Loucy (cell line): ENCODE data around the gene INO80B.

Experiments
- EZH2phosphoT487 ChIP-seq: fragments of 200-600 bp; IDR thresholded peaks from 2 replicates; pipeline ENCODE4 v1.6.1; 2018; ENCODE audit warnings: antibody characterized with exemption, mild to moderate bottlenecking, moderate library complexity, borderline replicate concordance
- TF ChIP-seq, protein P1 (sequence below): fragments of 200-600 bp; sonication (generic); conservative IDR thresholded peaks from 2 replicates; pipeline ENCODE4 v1.5.1; 2014; ENCODE audit warnings: mild to moderate bottlenecking, antibody characterized with exemption, low read length

DNA sequence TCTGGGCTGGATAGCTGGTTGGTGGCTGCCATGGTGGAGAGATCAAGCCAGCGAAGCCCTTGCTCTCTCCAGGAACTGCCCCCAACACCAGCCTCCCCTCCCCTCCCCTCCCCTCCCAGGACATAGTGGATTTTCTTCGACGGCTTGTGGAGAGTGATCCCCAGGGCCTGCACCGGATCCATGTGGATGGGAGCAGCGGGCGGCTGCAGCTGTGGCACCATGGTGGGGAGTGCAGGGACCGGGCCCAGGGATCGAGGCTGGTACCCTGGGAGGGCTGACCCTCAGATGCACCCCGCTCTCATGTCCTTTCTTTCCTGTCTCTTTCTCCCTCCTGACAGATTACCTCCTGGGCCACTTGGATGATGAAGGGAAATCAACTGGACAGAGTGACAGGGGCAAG lies 35.0 kb downstream of the INO80B start:
- TF ChIP-seq, protein P1, sequence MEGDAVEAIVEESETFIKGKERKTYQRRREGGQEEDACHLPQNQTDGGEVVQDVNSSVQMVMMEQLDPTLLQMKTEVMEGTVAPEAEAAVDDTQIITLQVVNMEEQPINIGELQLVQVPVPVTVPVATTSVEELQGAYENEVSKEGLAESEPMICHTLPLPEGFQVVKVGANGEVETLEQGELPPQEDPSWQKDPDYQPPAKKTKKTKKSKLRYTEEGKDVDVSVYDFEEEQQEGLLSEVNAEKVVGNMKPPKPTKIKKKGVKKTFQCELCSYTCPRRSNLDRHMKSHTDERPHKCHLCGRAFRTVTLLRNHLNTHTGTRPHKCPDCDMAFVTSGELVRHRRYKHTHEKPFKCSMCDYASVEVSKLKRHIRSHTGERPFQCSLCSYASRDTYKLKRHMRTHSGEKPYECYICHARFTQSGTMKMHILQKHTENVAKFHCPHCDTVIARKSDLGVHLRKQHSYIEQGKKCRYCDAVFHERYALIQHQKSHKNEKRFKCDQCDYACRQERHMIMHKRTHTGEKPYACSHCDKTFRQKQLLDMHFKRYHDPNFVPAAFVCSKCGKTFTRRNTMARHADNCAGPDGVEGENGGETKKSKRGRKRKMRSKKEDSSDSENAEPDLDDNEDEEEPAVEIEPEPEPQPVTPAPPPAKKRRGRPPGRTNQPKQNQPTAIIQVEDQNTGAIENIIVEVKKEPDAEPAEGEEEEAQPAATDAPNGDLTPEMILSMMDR: no peak
- TF ChIP-seq EZH2phosphoT487: no peak
